Measurements from ENCODE around the gene KCNMB2. TPM values are rescaled to one million over a fixed set of nuclear protein-coding genes. Genes with fewer than 3 reads are reported as not detected.

The KCNMB2 gene
- total RNA-seq, 1 donor from 2014 or later: not detected

DNA sequence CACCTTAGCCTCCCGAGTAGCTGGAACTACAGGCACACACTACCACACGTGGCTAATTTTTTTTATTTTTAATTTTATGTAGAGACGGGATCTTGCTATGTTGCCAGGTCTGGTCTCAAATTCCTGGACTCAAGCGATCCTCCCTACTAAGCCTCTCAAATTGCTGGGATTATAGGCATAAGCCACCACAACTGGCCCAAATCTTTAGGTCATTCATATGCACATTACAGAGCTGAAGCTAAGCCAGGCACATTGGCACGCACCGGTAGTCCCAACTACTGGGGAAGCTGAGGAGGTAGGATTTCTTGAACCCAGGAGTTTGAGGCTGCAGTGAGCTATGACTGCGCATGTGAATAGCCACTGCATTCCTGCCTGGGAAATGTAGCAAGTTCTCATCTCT, 269.5 kb downstream of the KCNMB2 start:
- peaks cover 5% of the 10 kb centered on the region for H3K4me1 Mint-ChIP-seq (ENCODE audit: unreplicated experiment)
- H3K27ac Mint-ChIP-seq (ENCODE audit: unreplicated experiment): no peak overlapping the region
- DNase-seq (ENCODE audit: extremely low spot score, unreplicated experiment): no peak
- no peak overlapping the region for H3K4me3 Mint-ChIP-seq (ENCODE audit: unreplicated experiment)
- no peaks in the 10 kb centered on the region for H3K9me3 Mint-ChIP-seq (ENCODE audit: unreplicated experiment)
- no peak for TF ChIP-seq CTCF (IDR thresholded peaks at IDR 0.05)
- H3K36me3 Mint-ChIP-seq (ENCODE audit: unreplicated experiment): no peaks in the 10 kb centered on the region
- peaks cover 3% of the 10 kb centered on the region for H3K27me3 Mint-ChIP-seq (ENCODE audit: unreplicated experiment)

- no peak overlapping the region for H3K27ac Mint-ChIP-seq (ENCODE audit: unreplicated experiment)
- no peaks in the 10 kb centered on the region for H3K36me3 Mint-ChIP-seq (ENCODE audit: unreplicated experiment)
- no peaks in the 10 kb centered on the region for H3K9me3 Mint-ChIP-seq (ENCODE audit: unreplicated experiment)
- H3K27me3 Mint-ChIP-seq (ENCODE audit: unreplicated experiment): peaks cover 2% of the 10 kb centered on the region
- TF ChIP-seq CTCF (IDR thresholded peaks at IDR 0.05): no peak
- no peak for DNase-seq (ENCODE audit: extremely low spot score, unreplicated experiment)
- peaks cover 5% of the 10 kb centered on the region for H3K4me1 Mint-ChIP-seq (ENCODE audit: unreplicated experiment)
- no peak overlapping the region for H3K4me3 Mint-ChIP-seq (ENCODE audit: unreplicated experiment)
Measured at GRCh38 chr3:178806651-178807050, 270.4 kb downstream of the KCNMB2 start.

DNA sequence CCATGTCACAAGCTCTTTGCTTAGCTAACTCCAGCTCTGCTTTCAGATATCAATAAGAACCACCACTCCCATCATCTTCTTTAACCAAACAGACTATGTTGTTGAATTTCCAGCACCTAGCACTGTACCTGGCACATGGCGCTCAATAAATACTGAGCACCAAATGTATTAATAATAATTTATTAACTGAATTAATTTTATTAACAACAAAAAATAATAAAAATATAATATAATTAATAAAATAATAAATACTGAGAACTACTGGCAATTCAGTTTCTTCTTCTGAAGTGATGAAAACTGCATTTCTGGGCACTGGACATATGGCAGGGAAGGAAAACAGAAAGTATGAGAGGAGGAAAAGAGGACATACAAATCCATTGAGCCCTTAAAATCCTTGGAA, 271.5 kb downstream of the KCNMB2 start:
- no peak for DNase-seq (ENCODE audit: extremely low spot score, unreplicated experiment)
- Mint-ChIP-seq H3K9me3 (ENCODE audit: unreplicated experiment) (no peaks in the 10 kb centered on the region), H3K27me3 (ENCODE audit: unreplicated experiment) (peaks cover 5% of the 10 kb centered on the region), H3K36me3 (ENCODE audit: unreplicated experiment) (no peaks in the 10 kb centered on the region), H3K4me3 (ENCODE audit: unreplicated experiment) (no peak overlapping the region), H3K4me1 (ENCODE audit: unreplicated experiment) (peaks cover 5% of the 10 kb centered on the region), H3K27ac (ENCODE audit: unreplicated experiment) (no peak overlapping the region)
- TF ChIP-seq CTCF (IDR thresholded peaks at IDR 0.05): no peak

DNA sequence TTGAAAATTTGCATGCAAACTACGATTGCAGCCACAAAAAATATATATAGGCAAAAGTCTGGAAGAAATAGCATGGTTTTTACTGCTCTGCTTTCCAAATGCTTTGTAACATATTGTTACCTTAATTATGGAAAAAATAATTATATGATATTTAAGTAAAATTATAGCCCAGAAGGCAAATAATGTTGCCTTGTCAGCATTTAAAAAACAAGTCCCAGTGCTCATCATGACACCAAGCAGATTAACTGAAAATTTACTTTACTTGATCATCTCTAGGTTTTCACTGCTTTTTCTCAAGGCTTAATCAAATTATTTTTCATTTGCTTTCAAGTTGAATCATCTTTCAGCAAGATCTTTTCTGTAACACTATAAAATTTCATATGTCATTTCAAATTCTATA, 272.5 kb downstream of the KCNMB2 start:
- no peak overlapping the region for H3K4me3 Mint-ChIP-seq (ENCODE audit: unreplicated experiment)
- H3K27me3 Mint-ChIP-seq (ENCODE audit: unreplicated experiment): peaks cover 5% of the 10 kb centered on the region
- H3K27ac Mint-ChIP-seq (ENCODE audit: unreplicated experiment): no peak overlapping the region
- no peaks in the 10 kb centered on the region for H3K36me3 Mint-ChIP-seq (ENCODE audit: unreplicated experiment)
- H3K9me3 Mint-ChIP-seq (ENCODE audit: unreplicated experiment): no peaks in the 10 kb centered on the region
- peaks cover 5% of the 10 kb centered on the region for H3K4me1 Mint-ChIP-seq (ENCODE audit: unreplicated experiment)
- no peak for DNase-seq (ENCODE audit: extremely low spot score, unreplicated experiment)
- TF ChIP-seq CTCF (IDR thresholded peaks at IDR 0.05): no peak

- H3K9me3 Mint-ChIP-seq (ENCODE audit: unreplicated experiment): no peaks in the 10 kb centered on the region
- H3K27ac Mint-ChIP-seq (ENCODE audit: unreplicated experiment): peak overlapping the region; percentile 24
- H3K27me3 Mint-ChIP-seq (ENCODE audit: unreplicated experiment): peaks cover 10% of the 10 kb centered on the region
- TF ChIP-seq CTCF (IDR thresholded peaks at IDR 0.05): no peak
- H3K4me3 Mint-ChIP-seq (ENCODE audit: unreplicated experiment): no peak overlapping the region
- no peak for DNase-seq (ENCODE audit: extremely low spot score, unreplicated experiment)
- H3K36me3 Mint-ChIP-seq (ENCODE audit: unreplicated experiment): no peaks in the 10 kb centered on the region
- peaks cover 5% of the 10 kb centered on the region for H3K4me1 Mint-ChIP-seq (ENCODE audit: unreplicated experiment)
Measured at GRCh38 chr3:178810181-178810580, 273.9 kb downstream of the KCNMB2 start.

All from osteocyte (in vitro differentiated cells).